ENCODE results near the gene PMVK. TPM values are rescaled to one million over a fixed set of nuclear protein-coding genes. Genes with fewer than 3 reads are reported as not detected.

PMVK gene
- total RNA-seq, 3 donors from 2014 or later (not counting 1 experiment from before 2014, with no cell fraction given): 9.0 to 12.1 (median 11.0) TPM

DNA sequence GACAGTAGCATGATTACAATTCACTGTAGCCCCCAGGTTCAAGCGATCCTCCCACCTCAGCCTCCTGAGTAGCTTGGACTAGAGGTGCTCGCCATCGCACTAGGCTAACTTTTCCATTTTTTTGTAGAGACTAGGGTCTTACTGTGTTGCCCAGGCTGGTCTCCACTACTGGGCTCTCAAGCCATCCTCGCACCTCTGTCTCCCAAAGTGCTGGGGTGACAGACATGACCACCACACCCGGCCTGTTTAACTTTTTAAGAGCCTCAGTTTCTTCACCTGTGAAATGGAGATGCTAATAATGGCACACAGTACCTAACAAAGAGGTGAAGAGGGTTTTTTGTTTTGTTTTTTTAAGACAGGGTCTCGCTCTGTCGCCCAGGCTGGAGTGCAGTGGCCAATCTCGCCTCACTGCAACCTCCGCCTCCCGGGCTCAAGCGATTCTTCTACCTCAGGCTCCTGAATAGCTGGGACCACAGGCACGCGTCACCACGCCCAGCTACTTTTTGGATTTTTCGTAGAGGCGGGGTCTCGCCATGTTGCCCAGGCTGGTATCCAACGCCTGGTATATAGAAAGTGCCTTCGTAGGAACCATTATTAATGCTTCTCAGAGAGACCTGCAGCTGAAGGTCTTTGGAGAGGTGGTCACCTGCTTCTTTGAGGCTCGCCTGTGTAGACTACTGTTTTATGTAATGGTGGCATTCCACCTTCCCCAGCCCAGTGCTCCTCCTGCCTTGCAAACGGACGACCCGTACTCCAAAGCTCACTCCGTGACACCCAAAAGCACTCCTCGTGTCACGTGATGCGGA, 567 bp downstream of the PMVK start:
- Mint-ChIP-seq H3K4me3 (peak overlapping the region; percentile 100), H3K27me3 (ENCODE audit: low read depth in 2 of 2) (no peaks in the 10 kb centered on the region), H3K27ac (peak overlapping the region; percentile 99 to 100), H3K36me3 (no peaks in the 10 kb centered on the region), H3K4me1 (peaks cover 19 to 40% of the 10 kb centered on the region in 2 donors), H3K9me3 (no peaks in the 10 kb centered on the region)
- Histone ChIP-seq H3K36me3 (ENCODE audit: control insufficient read depth, insufficient read depth, low read length) (peaks cover 2% of the 10 kb centered on the region), H3K27ac (ENCODE audit: low read length) (peak overlapping the region; percentile 97), H3K9me3 (ENCODE audit: control insufficient read depth, insufficient read depth, low read length) (no peaks in the 10 kb centered on the region), H3K4me3 (ENCODE audit: low read length) (peak overlapping the region; percentile 85), H3K4me1 (ENCODE audit: control insufficient read depth, insufficient read depth, low read length) (peaks cover 30% of the 10 kb centered on the region), H3K27me3 (ENCODE audit: control insufficient read depth, insufficient read depth, low read length) (no peaks in the 10 kb centered on the region)
- ATAC-seq (no peak), DNase-seq (no peak)
- TF ChIP-seq, protein P1, sequence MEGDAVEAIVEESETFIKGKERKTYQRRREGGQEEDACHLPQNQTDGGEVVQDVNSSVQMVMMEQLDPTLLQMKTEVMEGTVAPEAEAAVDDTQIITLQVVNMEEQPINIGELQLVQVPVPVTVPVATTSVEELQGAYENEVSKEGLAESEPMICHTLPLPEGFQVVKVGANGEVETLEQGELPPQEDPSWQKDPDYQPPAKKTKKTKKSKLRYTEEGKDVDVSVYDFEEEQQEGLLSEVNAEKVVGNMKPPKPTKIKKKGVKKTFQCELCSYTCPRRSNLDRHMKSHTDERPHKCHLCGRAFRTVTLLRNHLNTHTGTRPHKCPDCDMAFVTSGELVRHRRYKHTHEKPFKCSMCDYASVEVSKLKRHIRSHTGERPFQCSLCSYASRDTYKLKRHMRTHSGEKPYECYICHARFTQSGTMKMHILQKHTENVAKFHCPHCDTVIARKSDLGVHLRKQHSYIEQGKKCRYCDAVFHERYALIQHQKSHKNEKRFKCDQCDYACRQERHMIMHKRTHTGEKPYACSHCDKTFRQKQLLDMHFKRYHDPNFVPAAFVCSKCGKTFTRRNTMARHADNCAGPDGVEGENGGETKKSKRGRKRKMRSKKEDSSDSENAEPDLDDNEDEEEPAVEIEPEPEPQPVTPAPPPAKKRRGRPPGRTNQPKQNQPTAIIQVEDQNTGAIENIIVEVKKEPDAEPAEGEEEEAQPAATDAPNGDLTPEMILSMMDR (IDR thresholded peaks at IDR 0.05): no peak
- intact Hi-C loops (cut with micrococcal nuclease): loop anchor here (5.0 kb wide), 4 partner anchors 36 to 379 kb away; partner anchors contain the start of genes ADAR, CKS1B, EFNA4 and SHC1
- 43% methylated on average over 27 of the region's 27 CpGs for WGBS (ENCODE audit: insufficient coverage)

DNA sequence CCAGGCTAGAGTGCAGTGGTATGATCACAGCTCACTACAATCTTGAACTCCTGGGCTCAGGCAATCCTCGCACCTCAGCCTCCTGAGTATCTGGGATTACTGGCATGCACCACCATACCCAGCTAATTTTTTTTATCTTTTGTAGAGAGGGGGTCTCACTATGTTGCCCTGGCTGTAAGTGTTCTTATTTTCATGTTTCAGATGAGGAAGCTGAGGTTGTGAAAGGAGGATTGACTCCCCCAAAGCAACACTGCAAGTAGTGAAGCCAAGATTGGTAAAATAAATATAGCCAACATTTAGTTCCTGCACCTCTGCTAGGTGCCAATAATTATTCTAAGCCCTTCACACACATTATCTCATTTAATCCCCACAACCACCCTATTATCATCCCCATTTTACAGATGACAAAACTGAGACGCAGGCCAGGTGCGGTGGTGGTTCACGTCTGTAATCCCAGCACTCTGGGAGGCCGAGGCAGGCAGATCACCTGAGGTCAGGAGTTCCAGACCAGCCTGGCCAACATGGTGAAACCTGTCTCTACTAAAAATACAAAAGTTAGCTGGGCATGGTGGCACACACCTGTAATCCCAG, 2.1 kb downstream of the PMVK start:
- WGBS (ENCODE audit: insufficient coverage): 95% methylated on average over 4 of the region's 5 CpGs
- Histone ChIP-seq H3K4me1 (ENCODE audit: control insufficient read depth, insufficient read depth, low read length) (peaks cover 20% of the 10 kb centered on the region), H3K9me3 (ENCODE audit: control insufficient read depth, insufficient read depth, low read length) (no peaks in the 10 kb centered on the region), H3K4me3 (ENCODE audit: low read length) (no peak overlapping the region), H3K27ac (ENCODE audit: low read length) (no peak overlapping the region), H3K36me3 (ENCODE audit: control insufficient read depth, insufficient read depth, low read length) (peaks cover 2% of the 10 kb centered on the region), H3K27me3 (ENCODE audit: control insufficient read depth, insufficient read depth, low read length) (no peaks in the 10 kb centered on the region)
- Mint-ChIP-seq H3K27me3 (ENCODE audit: low read depth in 2 of 2) (no peaks in the 10 kb centered on the region), H3K27ac (peak overlapping the region in 1 of 2 donors; percentile 100), H3K4me3 (peak overlapping the region; percentile 13), H3K4me1 (peaks cover 19 to 30% of the 10 kb centered on the region in 2 donors), H3K9me3 (no peaks in the 10 kb centered on the region), H3K36me3 (no peaks in the 10 kb centered on the region)
- intact Hi-C loops (cut with micrococcal nuclease): no loop called here
- TF ChIP-seq, protein P1 (IDR thresholded peaks at IDR 0.05): no peak
- ATAC-seq: no peak
- DNase-seq: no peak

DNA sequence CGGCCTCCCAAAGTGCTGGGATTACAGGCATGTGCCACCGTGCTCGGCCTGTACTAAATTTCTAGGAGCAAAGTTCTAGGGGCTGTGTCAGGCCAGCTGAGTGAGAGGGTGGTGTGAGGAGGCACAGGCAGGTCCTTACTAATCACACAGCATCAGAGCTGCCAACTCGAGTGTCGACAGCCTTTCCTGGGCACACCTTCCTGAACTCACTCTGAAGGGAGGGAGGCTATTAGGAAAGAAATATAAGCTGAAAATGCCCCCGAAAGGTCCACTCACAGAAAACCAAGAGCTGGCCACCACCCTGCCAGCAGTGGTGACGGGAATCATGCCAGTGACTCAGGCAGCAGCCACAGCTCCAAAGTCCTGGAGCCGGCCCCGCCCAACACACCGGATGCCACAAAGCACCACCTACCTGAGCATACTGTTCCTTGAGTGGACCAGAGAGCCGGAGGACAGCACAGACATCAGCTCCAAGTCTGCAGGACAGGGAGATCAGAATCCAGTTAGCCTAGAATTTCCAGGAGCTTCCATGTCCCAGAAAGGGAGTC, 4.5 kb downstream of the PMVK start:
- Mint-ChIP-seq H3K4me3 (no peak overlapping the region), H3K27me3 (ENCODE audit: low read depth in 2 of 2) (no peaks in the 10 kb centered on the region), H3K27ac (no peak overlapping the region), H3K4me1 (peaks cover 8 to 14% of the 10 kb centered on the region in 2 donors), H3K36me3 (no peaks in the 10 kb centered on the region), H3K9me3 (no peaks in the 10 kb centered on the region)
- Histone ChIP-seq H3K36me3 (ENCODE audit: control insufficient read depth, insufficient read depth, low read length) (peaks cover 11% of the 10 kb centered on the region), H3K4me3 (ENCODE audit: low read length) (no peak overlapping the region), H3K9me3 (ENCODE audit: control insufficient read depth, insufficient read depth, low read length) (no peaks in the 10 kb centered on the region), H3K27me3 (ENCODE audit: control insufficient read depth, insufficient read depth, low read length) (no peaks in the 10 kb centered on the region), H3K27ac (ENCODE audit: low read length) (no peak overlapping the region), H3K4me1 (ENCODE audit: control insufficient read depth, insufficient read depth, low read length) (peaks cover 9% of the 10 kb centered on the region)
- intact Hi-C loops (cut with micrococcal nuclease): no loop called here
- TF ChIP-seq, protein P1 (IDR thresholded peaks at IDR 0.05): no peak
- no peak for ATAC-seq
- WGBS (ENCODE audit: insufficient coverage): over 99% methylated on average over 9 of the region's 11 CpGs
- DNase-seq: no peak

All from natural killer cell (primary cell).